CD14-positive monocyte (primary cell): ENCODE measurements around the gene AGAP1. TPM values are rescaled to one million over a fixed set of nuclear protein-coding genes. Genes with fewer than 3 reads are reported as not detected.

Experiments used
- DNase-seq, 3 donors: peaks; one replicate each; pipeline ENCODE4 v3.0.0-alpha.2; 2011 to 2022
- H2AFZ ChIP-seq: 2 replicates; pipeline ENCODE4 v1.6.0; 2012; ENCODE audit warnings: mild to moderate bottlenecking, low read depth, low read length, inconsistent platforms; ENCODE audit not compliant: insufficient read depth, poor library complexity, severe bottlenecking
- H3K27ac ChIP-seq, 2 donors: 1 replicate in 1 of 2; 2 replicates in 1 of 2; pipeline ENCODE4 v1.5.1; 2012 to 2013; ENCODE audit warnings: low read length in 2 of 2, control low read depth in 1 of 2, inconsistent platforms in 1 of 2, low read depth in 1 of 2, mild to moderate bottlenecking in 1 of 2
- H3K27me3 ChIP-seq, 2 donors: one replicate each; pipeline versions ENCODE4 v1.6.0 to v1.6.1; 2011 to 2013; ENCODE audit warnings: low read length in 2 of 2; ENCODE audit not compliant: control insufficient read depth in 2 of 2, insufficient read depth in 2 of 2
- H3K36me3 ChIP-seq, 2 donors: replicated peaks in 1 of 2; 1 replicate in 1 of 2; 2 replicates in 1 of 2; pipeline versions ENCODE4 v1.5.1 to v1.6.1; 2012 to 2013; ENCODE audit warnings: low read length in 2 of 2, control low read depth in 1 of 2, inconsistent platforms in 1 of 2, mild to moderate bottlenecking in 1 of 2; ENCODE audit not compliant: insufficient read depth in 2 of 2, control insufficient read depth in 1 of 2
- H3K4me1 ChIP-seq, 2 donors: 1 replicate in 1 of 2; 2 replicates in 1 of 2; pipeline versions ENCODE4 v1.5.1 to v1.6.1; 2012 to 2013; ENCODE audit warnings: low read length in 2 of 2, control low read depth in 1 of 2, inconsistent platforms in 1 of 2, mild to moderate bottlenecking in 1 of 2, moderate library complexity in 1 of 2; ENCODE audit not compliant: insufficient read depth in 2 of 2, control insufficient read depth in 1 of 2
- H3K4me2 ChIP-seq: replicated peaks from 2 replicates; pipeline ENCODE3; 2012; ENCODE audit warnings: low read length, moderate library complexity, mild to moderate bottlenecking; ENCODE audit not compliant: poor library complexity, severe bottlenecking; ENCODE audit errors: extremely low read depth
- H3K4me3 ChIP-seq, 3 experiments: fragments of 200-600 bp in 1 of 3; sonication (generic) in 1 of 3; replicated peaks in 1 of 3; 1 replicate in 2 of 3; 2 replicates in 1 of 3; pipeline ENCODE4 v1.5.1; 2011 to 2013; ENCODE audit warnings: low read length in 3 of 3, mild to moderate bottlenecking in 3 of 3, control low read depth in 2 of 3, low read depth in 2 of 3, inconsistent platforms in 1 of 3, moderate library complexity in 1 of 3
- H3K79me2 ChIP-seq: 2 replicates; pipeline ENCODE4 v1.6.0; 2012; ENCODE audit warnings: mild to moderate bottlenecking, control low read depth, inconsistent platforms, low read length, moderate library complexity; ENCODE audit not compliant: insufficient read depth
- H3K9ac ChIP-seq: 2 replicates; pipeline ENCODE4 v1.6.0; 2017; ENCODE audit warnings: low read length, mild to moderate bottlenecking; ENCODE audit not compliant: insufficient read depth, poor library complexity, severe bottlenecking
- H3K9me3 ChIP-seq, 2 donors: replicated peaks in 1 of 2; 1 replicate in 1 of 2; 2 replicates in 1 of 2; pipeline versions ENCODE4 v1.5.1 to v1.6.1; 2012 to 2013; ENCODE audit warnings: low read length in 2 of 2, control low read depth in 1 of 2; ENCODE audit not compliant: control insufficient read depth in 1 of 2, insufficient read depth in 1 of 2
- H4K20me1 ChIP-seq: 2 replicates; pipeline ENCODE4 v1.6.0; 2012; ENCODE audit warnings: mild to moderate bottlenecking, low read length, control low read depth, moderate library complexity; ENCODE audit not compliant: insufficient read depth
- H3K27ac Mint-ChIP-seq, 7 donors: one replicate each; pipeline ENCODE4 v1.8.0; 2020; ENCODE audit warnings: mild to moderate bottlenecking in 7 of 7, mixed read lengths in 7 of 7, moderate library complexity in 6 of 7, inconsistent platforms in 2 of 7
- H3K27me3 Mint-ChIP-seq, 3 donors: one replicate each; pipeline ENCODE4 v1.8.0; 2021 to 2022; ENCODE audit warnings: low read depth in 3 of 3, mild to moderate bottlenecking in 3 of 3, mixed read lengths in 3 of 3, moderate library complexity in 3 of 3, inconsistent platforms in 1 of 3
- H3K36me3 Mint-ChIP-seq, 2 donors: one replicate each; pipeline ENCODE4 v1.8.0; 2020; ENCODE audit warnings: mixed read lengths in 2 of 2, inconsistent platforms in 1 of 2, mild to moderate bottlenecking in 1 of 2
- H3K4me1 Mint-ChIP-seq: one replicate; pipeline ENCODE4 v1.8.0; 2020; ENCODE audit warnings: mild to moderate bottlenecking, mixed read lengths
- H3K4me3 Mint-ChIP-seq, 2 donors: one replicate each; pipeline ENCODE4 v1.8.0; 2020; ENCODE audit warnings: mild to moderate bottlenecking in 2 of 2, mixed read lengths in 2 of 2, moderate library complexity in 1 of 2
- H3K9me3 Mint-ChIP-seq, 7 donors: one replicate each; pipeline ENCODE4 v1.8.0; 2020 to 2022; ENCODE audit warnings: mixed read lengths in 7 of 7, mild to moderate bottlenecking in 6 of 7, moderate library complexity in 6 of 7, inconsistent platforms in 2 of 7
- CTCF ChIP-seq: fragments of 200-600 bp; IDR thresholded peaks from one replicate; pipeline ENCODE4 v1.8.0; 2022; ENCODE audit warnings: antibody characterized with exemption, mild to moderate bottlenecking
- WGBS: methylation state at CpG from one replicate; pipeline ENCODE4 v1.1.5; 2013; ENCODE audit warnings: missing lambda C conversion rate; ENCODE audit not compliant: insufficient coverage; 5-methylcytosine and 5-hydroxymethylcytosine counted together
- intact Hi-C, 2 donors: fragments of 100-400 bp; cut with micrococcal nuclease; formaldehyde crosslinking; loops; one replicate each; pipeline versions ENCODE4 v1.15.0 to v1.15.1; 2023
- polyA plus RNA-seq, 3 donors: library from polyadenylated mRNA; depleted of rRNA in 1 of 3; unstranded in 2 of 3; stranded (reverse) in 1 of 3; fragments of 300-500 nt in 2 of 3; fragments of >200 nt in 1 of 3; fragmentation: Illumina TruSeq in 2 of 3; gene quantifications; 1 replicate in 2 of 3; 2 replicates in 1 of 3; pipeline ENCODE4 v1.2.3, GENCODE V29; 2012 to 2021

AGAP1 gene
- polyA plus RNA-seq, 3 donors, result 0.12 TPM; not detected in 2

GRCh38 chr2:235541016-235541415 is 47.2 kb downstream of the AGAP1 start:
- Histone ChIP-seq H3K79me2 (no peaks in the 10 kb centered on the region), H3K4me2 (no peak overlapping the region), H3K36me3 (no peaks in the 10 kb centered on the region), H4K20me1 (no peaks in the 10 kb centered on the region), H2AFZ (no peak overlapping the region), H3K27ac (no peak overlapping the region), H3K4me3 (no peak overlapping the region), H3K27me3 (no peaks in the 10 kb centered on the region), H3K9me3 (no peaks in the 10 kb centered on the region), H3K4me1 (no peaks in the 10 kb centered on the region), H3K9ac (no peak overlapping the region)
- Mint-ChIP-seq H3K27ac (no peak overlapping the region), H3K4me1 (no peaks in the 10 kb centered on the region), H3K9me3 (peaks cover 0 to 3% (median 0%) of the 10 kb centered on the region in 7 donors), H3K27me3 (peaks cover 9 to 14% (median 13%) of the 10 kb centered on the region in 3 donors), H3K4me3 (no peak overlapping the region), H3K36me3 (no peaks in the 10 kb centered on the region)
- no peak for DNase-seq
- intact Hi-C loops, result no loop called here
- TF ChIP-seq CTCF, result no peak
- no CpG with 5 or more reads among the region's 5 CpGs for WGBS

GRCh38 chr2:235541838-235542549 is 48.2 kb downstream of the AGAP1 start:
- H3K4me1 Mint-ChIP-seq, result no peaks in the 10 kb centered on the region
- no peak for TF ChIP-seq CTCF
- no peak for DNase-seq
- intact Hi-C loops, result no loop called here
- Histone ChIP-seq H3K27me3 (no peaks in the 10 kb centered on the region), H3K4me3 (no peak overlapping the region), H3K36me3 (no peaks in the 10 kb centered on the region), H3K9me3 (no peaks in the 10 kb centered on the region), H3K27ac (no peak overlapping the region), H4K20me1 (no peaks in the 10 kb centered on the region), H3K79me2 (no peaks in the 10 kb centered on the region), H2AFZ (no peak overlapping the region), H3K4me1 (no peaks in the 10 kb centered on the region), H3K4me2 (no peak overlapping the region), H3K9ac (no peak overlapping the region)
- WGBS, result 92% methylated on average over 4 of the region's 11 CpGs
- H3K36me3 Mint-ChIP-seq, result no peaks in the 10 kb centered on the region
- H3K4me3 Mint-ChIP-seq, result no peak overlapping the region
- peaks cover 0 to 3% (median 0%) of the 10 kb centered on the region in 7 donors for H3K9me3 Mint-ChIP-seq
- H3K27ac Mint-ChIP-seq, result no peak overlapping the region
- peaks cover 6 to 13% (median 12%) of the 10 kb centered on the region in 3 donors for H3K27me3 Mint-ChIP-seq
